Adipose tissue (tissue), 3 donors: ENCODE data around the gene ACSM3. TPM values are rescaled to one million over a fixed set of nuclear protein-coding genes. Genes with fewer than 3 reads are reported as not detected.
"Not testable (repeated sequence)": the region's sequence is repeated elsewhere in the genome, so short reads cannot be mapped to it uniquely, and the experiment has no call there.

Experiments
- H3K27ac ChIP-seq: one replicate; pipeline ENCODE4 v1.5.1; 2013; ENCODE audit warnings: low read depth, low read length
- WGBS, 3 donors: extraction: QIAGEN DNeasy Blood & Tissue Kit; methylation state at CpG; one replicate each; pipeline ENCODE4 v1.1.7; 2013; 5-methylcytosine and 5-hydroxymethylcytosine counted together
- polyA plus RNA-seq, 3 donors: library from polyadenylated mRNA; stranded (reverse); fragments of 200-250 nt; gene quantifications; one replicate each; pipeline ENCODE4 v1.2.3, GENCODE V29; 2013
- donor health status: healthy with polysubstance abuse.
- donor health status: Bipolar disorder and iron deficiency.
- donor health status: healthy.

The ACSM3 gene
- polyA plus RNA-seq, 3 donors = 5.9 to 33.1 (median 14.4) TPM

DNA sequence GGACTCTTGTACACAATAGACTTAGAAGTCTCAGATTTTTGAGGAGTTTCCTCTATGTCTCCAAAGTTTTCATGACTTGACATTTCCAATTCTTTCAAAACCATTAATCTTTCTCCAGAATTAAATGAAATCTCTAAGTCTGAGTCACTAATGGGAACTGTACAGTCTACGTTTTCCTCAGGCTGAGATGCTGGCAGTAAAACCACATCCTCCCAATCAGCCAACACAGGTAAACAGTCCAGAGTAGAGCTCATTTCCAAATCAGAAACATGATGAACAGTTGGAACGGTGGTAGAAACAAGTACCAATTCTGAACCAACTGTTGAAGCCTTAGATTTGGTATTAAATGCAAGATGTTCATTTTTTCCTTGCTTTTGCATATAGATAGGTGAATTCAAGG is 34.5 kb downstream of the ACSM3 start:
- no peak overlapping the region for H3K27ac ChIP-seq
- 50 to 83% (median 60%) methylated on average over 2 of the region's 2 CpGs for WGBS, 3 donors

DNA sequence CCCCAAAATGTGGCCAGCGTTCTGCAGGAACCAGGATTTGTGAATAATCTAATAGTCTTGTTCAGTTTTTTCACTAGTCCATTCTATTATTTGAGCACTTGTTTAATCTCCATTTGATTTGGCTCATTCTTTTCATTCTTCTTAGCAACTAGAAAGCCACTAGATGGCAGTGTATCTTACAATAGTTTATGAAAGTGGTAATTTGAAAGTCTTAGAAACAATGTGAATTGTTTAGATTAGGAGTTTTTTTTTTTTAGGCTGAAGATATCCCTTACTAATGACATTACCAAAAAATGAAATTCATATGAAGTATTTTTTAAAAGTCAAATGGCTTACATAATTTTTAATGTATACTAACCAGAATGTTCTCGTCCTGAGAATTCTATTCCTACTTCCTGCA is 35.8 kb downstream of the ACSM3 start:
- no peak overlapping the region for H3K27ac ChIP-seq
- 57 to 75% (median 65%) methylated on average over 2 of the region's 2 CpGs for WGBS, 3 donors

DNA sequence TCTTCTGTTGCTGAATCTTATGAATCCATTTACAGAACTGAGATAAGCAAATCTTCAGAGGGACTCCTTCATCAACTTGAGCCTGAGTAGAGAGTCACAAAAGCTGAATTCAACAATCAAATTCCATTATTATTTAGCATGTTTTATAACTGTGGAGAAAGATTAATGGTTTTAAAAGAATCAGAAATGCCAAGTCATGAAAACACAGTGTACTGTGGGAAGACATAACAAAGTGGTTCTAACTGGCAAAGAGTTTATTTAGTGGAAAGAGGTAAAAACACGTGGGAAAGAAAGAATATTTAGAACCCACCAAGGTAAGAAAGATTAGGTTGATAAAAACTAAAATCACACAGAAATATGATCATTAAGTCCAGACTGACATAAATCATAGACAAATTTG is 37.5 kb downstream of the ACSM3 start:
- no peak overlapping the region for H3K27ac ChIP-seq
- WGBS, 3 donors = 27 to 61% (median 40%) methylated on average over 1 of the region's 1 CpG

DNA sequence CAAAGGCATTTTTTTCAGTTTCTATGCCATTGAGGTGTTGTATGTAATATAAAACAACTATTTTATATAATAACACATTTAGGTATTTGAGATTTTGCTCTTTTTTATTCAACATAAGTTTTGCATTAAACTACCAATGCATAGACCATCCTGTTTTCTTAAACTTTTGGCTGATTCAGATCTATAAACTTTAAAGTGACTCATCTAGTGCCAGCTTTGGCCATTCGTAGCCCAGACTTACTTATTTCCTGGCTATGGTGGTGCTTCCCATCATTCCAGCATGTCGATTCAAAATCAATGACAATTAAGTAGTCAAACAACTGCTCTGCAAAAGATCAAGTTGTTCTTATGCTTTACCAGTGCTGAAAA is 39.4 kb downstream of the ACSM3 start:
- no peak overlapping the region for H3K27ac ChIP-seq
- WGBS, 3 donors = 55 to 93% (median 89%) methylated on average over 2 of the region's 2 CpGs

DNA sequence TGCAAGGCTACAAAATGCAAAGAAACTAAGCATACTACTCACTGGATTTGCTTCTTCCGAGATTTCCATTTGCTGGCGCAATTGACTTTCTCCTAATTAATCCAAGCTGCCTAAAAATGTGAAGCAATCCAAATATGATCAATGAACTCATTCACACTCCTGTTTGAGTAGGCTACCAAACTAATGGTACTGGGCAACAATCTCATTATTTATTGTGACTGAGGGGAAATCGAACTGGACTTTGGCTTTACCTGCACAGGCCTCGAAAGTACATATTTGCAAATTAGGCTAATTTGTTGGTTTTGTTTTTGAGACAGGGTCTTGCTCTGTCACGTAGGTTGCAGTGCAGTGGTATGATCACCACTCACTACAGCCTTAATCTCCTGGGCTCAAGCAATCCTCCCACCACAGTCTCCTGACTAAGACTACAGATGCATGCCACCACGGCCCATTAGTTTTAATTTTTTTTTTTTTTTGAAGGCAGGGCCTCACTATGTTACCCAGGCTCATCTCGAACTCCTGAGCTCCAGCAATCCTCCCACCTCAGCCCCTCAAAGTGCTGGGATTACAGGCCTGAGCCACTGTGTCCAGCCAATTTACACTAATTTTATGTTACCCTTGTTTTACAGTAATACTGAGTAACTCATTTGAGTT is 39.9 kb downstream of the ACSM3 start:
- 73 to 91% (median 91%) methylated on average over 7 of the region's 7 CpGs for WGBS, 3 donors
- H3K27ac ChIP-seq = no peak overlapping the region

DNA sequence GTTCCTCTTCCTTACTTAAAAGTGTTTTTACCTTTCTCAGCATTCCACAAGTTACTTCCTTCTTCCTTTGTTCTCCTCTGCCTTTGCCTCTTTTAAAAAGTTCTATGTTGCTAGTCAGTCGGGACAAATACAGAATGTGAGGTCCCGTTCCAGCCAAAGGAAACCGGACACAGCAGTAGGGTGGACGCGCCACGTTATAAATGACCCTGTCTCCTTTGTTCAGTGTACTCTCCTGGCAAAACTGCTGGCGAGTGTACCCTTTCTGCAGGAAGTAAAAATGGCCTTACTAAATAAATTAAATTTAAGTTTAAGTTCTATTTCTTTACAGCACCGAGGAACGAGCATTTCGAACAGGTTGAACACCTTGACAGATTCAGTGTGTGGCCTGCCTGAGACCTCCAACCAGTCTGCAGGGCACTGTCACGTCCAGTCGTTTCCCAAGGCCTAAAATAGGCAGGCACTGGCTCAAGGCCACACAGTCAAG is 41.9 kb downstream of the ACSM3 start:
- 4 to 11% (median 10%) methylated on average over 12 of the region's 12 CpGs for whole genome bisulfite sequencing, 3 donors
- H3K27ac ChIP-seq = not testable (repeated sequence)

DNA sequence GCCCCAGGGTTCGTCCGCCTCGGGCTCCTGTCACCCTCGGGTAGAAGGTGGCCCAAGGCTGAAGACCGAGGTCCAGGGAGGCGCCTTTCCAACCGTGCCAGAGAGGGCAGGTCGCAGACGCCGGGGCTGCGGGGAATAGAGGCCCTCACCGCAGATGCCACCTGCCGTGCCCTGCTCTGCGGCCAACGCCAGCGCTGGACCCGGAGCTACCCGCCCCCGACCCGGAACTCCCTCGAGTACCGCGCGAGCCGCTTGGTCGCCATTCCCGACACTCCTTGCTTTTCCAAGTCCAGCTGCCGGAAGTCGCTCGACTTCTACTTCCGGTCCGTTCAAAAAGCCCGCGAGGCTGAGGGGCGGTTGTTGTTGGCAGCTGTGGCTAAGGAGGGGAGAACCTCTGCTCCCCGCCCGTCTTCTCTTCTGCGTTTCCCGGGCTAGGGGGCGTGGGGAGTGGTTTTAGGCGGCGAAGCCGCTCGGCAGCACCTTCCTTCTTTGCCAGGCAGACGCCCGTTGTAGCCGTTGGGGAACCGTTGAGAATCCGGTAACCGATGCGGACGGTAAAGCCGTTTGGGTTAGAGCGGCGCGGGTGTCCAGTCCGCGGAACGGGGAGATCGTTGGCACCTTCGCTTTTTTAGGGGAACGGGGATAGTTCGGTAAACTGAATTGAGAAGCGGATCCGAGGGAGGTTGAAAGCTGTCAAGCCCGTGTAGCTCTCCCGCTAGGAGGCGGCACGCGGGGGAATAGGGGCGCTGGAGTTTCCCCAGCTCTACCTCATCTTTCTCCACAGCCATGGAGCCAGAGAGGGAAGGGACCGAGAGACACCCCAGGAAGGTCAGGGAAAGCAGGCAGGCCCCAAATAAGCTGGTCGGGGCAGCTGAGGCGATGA is 42.6 kb downstream of the ACSM3 start, which contains the start of the genes ERI2 and REXO5:
Gene ERI2 (minus strand): TSS at position 305 of the 883 bp plus-strand sequence. CDS start 42 bp downstream, at position 263.
Gene REXO5 (plus strand): TSS at position 360 of the 883 bp plus-strand sequence. CDS start 427 bp downstream, at position 787.
- H3K27ac ChIP-seq = no peak within 1 kb of the TSS
- 0% methylated on average over 74 of the region's 74 CpGs for WGBS, 3 donors

DNA sequence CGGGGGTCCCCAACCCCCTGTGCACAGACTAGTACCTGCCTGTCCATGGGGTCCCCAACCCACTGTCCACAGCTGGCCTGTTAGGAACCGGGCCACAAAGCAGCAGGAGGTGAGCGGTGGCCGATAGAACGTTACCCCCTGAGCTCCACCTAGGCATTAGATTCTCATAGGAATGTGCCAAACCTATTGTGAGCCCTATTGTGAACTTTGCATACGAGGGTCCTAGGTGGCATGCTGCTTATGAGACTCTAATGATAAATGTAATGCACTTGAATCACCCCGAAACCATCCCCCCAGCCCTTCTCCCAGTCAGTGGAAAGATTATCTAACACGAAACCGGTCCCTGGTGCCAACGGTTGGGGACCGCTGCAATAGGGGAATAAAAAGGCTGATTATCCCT is 44.0 kb downstream of the ACSM3 start:
- no peak overlapping the region for H3K27ac ChIP-seq
- WGBS, 3 donors = 86 to 96% (median 90%) methylated on average over 11 of the region's 11 CpGs

DNA sequence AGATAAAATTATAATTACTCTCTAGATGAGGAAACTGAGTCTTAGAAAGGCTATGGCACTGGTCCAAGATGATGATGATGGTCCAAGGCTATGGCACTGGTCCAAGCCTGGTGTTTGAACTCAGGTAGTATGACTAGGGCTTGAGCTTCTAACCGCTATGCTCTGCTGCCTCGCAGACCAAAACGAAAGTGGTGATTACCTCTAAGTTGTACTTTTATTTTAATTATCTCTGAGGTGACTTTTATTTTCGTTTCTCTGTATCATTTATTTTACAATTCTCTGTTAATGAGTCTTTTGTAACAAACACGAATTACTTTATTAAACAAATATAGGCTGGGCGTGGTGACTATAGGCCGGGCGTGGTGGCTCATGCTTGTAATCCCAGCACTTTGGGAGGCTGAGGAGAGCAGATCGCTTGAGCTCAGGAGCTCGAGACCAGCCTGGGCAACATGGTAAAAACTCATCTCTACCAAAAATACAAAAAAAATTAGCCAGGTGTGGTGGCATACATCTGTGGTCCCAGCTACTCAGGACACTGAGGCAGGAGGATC is 48.1 kb downstream of the ACSM3 start:
- no peak overlapping the region for H3K27ac ChIP-seq
- 86 to 96% (median 94%) methylated on average over 10 of the region's 10 CpGs for WGBS, 3 donors

DNA sequence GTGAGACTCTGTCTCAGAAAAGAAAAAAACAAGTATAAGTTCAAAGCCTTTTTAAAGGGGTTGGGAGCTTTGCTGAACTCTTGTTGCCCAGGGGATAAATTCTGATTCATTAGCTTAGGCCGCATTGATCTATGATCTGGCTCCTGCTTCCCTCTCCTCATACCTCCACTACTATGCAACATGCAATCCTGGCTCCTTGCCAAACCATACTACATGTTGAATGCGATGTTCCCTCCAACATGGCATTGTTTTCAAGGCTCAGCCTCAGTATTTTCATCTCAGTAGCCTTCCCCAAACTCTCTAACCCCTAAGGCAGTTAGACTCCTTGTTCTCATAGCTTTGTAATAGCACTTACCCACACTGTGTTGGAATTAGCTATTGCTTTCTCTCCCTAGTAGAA is 48.7 kb downstream of the ACSM3 start:
- no peak overlapping the region for H3K27ac ChIP-seq
- 77 to 88% (median 81%) methylated on average over 2 of the region's 2 CpGs for WGBS, 3 donors

DNA sequence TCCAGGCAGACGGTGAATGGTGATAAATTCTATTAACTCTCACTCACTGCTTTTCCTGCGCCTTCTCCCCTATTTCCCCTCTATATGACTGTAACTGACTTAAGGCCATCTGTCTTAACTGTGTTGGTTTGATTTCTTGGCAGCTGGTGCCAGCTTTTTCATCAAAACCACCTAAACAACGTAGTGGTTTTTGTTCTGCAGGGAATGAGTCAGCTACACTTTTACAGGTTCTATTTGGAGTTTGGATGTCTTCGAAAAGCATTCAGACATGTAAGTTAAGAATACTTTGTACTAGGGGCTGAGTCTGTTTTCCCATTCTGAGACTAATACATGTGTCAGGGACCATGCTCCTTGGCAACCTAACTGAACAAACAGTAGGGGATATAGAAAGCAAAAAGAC is 51.0 kb downstream of the ACSM3 start:
- H3K27ac ChIP-seq = no peak overlapping the region
- 72 to 84% (median 76%) methylated on average over 4 of the region's 4 CpGs for WGBS, 3 donors

DNA sequence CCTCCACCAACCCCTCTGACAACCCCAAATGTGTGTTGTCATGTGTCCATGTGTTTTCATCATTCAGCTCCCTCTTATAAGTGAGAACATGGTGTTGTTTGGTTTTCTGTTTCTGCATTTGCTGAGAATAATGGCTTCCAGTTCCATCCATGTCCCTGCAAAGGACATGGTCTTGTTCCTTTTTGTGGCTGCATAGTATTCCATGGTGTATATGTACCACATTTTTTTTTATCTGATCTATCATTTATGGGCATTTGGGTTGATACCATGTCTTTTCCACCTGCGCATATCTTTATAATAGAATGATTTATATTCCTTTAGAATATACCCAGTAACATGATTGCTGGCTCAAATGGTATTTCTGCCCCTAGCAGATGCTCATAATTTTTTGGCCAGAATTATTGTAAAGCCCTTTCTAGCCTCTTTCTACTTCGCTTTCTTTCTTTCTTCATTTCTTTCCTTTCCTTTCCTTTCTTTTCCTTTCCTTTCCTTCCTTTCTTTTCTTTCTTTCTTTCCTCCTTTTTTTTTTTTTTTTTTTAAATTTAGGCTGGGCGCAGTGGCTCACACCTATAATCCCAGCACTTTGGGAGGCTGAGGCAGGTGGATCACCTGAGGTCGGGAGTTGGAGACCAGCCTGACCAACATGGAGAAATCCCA is 55.2 kb downstream of the ACSM3 start:
- 97 to 99% (median 98%) methylated on average over 4 of the region's 4 CpGs for WGBS, 3 donors
- no peak overlapping the region for H3K27ac ChIP-seq

DNA sequence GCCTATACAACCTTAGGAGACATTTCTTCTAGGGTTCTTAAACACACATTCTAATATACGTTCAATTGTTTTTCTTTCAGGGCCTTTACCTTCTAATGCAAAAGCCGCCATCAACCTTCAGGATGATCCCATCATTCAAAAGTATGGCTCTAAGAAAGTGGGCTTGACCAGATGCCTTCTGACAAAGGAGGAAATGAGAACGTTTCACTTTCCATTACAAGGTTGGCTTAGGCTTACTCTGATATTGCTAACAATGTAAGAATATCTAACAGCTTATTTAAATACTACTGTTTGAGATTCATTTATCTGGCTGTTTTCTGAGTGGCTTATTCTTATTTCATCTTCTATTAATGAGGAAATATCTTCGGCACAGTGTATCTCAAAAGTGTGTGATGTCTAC is 57.9 kb downstream of the ACSM3 start:
- 80 to 93% (median 84%) methylated on average over 4 of the region's 4 CpGs for WGBS, 3 donors
- H3K27ac ChIP-seq = no peak overlapping the region

DNA sequence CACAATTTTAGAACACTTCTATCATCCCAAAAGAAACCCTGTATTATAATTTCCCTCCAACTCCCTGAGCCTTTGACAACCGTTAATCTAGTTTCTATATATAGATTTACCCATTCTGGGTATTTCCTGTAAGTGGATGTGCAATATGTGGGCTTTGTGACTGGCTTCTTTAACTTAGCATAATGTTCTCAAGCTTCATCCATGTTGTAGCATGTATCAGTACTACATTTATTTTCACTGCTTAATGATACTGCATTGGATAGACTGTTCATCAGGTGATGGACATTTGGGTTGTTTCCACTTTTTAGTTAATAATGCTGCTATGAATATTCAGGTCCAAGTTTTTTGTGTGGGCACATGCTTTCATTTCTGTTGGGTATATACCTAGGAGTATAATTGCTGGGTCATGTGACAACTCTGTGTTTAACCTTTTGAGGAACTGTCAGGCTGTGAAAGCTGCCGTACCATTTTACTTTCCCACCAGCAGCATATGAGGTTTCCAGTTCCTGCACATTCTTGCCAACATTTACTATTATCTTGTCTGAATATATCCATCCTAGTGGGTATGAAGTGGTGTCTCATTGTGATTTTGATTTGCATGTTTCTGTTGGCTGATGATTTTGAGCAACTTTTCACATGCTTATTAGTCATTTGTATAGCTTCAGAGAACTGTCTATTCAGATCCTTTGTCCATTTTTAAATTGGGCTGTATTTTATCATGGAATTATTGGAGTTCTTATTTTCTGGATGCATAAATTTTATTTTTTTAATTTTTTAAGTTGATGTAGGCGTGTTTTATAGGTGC is 58.9 kb downstream of the ACSM3 start:
- no peak overlapping the region for H3K27ac ChIP-seq
- WGBS, 3 donors = 70 to 84% (median 75%) methylated on average over 3 of the region's 3 CpGs

DNA sequence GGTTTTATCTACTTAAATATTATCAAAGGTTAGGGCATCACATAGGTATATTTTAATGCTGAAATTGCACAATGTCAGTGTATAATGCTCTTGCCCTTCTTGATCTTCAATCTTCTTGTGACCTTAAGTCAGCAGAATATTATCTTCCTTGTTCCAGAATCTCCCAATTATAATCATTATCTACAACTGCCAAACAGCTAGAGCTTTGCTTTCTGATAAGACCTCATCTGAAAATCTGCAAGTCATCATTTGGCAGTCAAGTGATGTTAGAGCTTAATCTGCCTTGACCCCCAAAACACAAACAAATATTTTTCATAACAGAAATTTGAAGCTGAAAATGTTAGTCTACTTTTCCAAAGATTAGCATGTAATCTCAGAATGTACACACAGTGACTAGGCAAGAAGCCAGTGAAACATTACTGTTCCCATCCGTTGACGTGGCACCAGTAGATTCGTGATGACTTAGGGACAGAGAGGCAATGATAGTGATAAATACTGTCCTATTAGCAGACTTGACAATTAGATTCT is 62.3 kb downstream of the ACSM3 start:
- WGBS, 3 donors = 48 to 81% (median 75%) methylated on average over 3 of the region's 3 CpGs
- no peak overlapping the region for H3K27ac ChIP-seq

DNA sequence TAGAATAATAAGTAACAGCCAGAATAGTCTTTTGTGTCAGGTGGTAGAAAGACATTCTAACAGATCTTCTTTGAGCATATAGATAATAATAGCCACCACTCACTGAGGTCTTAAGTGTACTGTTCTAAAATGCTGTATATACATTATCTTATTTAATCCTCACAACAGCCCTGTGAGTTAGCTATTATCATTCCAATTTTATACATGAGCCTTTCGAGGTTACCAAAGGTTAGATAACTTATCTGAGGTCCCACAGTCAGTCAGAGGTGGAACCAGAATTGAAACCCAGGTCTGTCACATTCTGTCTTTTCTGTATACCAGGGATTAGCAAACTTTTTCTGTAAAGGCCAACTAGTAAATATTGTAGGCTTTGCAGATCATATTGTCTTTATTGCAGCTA is 65.7 kb downstream of the ACSM3 start:
- WGBS, 3 donors = 84 to 97% (median 92%) methylated on average over 1 of the region's 1 CpG

DNA sequence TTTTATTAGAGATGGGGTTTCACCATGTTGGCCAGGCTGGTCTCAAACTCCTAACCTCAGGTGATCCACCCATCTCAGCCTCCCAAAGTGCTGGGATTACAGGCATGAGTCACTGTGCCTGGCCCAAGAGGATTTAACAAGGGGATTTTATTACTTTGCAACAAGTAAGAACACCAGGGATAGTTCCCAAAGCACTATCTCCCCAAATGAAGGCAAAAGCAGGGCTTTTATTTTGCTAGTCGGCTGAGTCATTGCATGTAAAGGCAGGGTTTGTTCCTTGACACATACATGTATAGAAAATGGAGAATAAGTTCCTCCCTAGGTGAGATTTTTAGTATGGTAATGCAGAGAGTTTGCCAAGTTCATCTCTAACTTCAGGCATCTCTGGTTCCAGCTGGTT is 66.6 kb downstream of the ACSM3 start:
- no peak overlapping the region for H3K27ac ChIP-seq
- 83 to 89% (median 88%) methylated on average over 1 of the region's 1 CpG for WGBS, 3 donors

More for the DNA sequence above, 65.7 kb downstream of the ACSM3 start:
- H3K27ac ChIP-seq = no peak overlapping the region

DNA sequence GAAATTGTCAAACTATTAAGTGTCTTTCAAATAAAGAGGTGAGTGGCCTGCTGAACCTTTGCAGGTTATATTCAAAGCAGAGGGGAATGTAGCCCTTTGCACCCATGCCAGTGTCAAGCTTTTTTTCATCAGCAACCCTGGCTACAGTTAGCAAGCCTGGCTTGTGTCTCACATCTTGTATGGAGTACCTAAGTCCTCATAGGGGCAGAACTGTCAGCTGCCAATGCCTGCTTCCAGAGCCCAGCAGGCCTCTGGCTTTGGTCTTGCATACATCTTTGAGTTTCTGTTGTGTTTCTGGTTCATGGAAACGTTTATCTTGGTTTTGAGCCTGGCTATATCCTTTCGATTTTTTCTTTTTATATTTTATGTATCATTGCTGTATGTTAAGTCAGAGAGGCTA is 69.3 kb downstream of the ACSM3 start:
- WGBS, 3 donors = 86 to 90% (median 88%) methylated on average over 2 of the region's 2 CpGs
- H3K27ac ChIP-seq = no peak overlapping the region
